Measurements from ENCODE around the gene CMTM2.

Gene CMTM2

GRCh38 chr16:66578651-66579531 is at the start of gene CMTM2:
CMTM2 (plus strand) TSS chr16:66579463; CDS start chr16:66579608, 145 bp downstream.
- no peak for TF ChIP-seq CTCF (IDR thresholded peaks at IDR 0.05; ENCODE audit: extremely low read depth, missing control alignments)
- DNase-seq (ENCODE audit: low spot score): no peak

- no peak for DNase-seq (ENCODE audit: low spot score)
Measured at GRCh38 chr16:66529475-66529874, 49.8 kb upstream of the CMTM2 start.

GRCh38 chr16:66534376-66534799 is 44.9 kb upstream of the CMTM2 start:
- TF ChIP-seq CTCF (IDR thresholded peaks at IDR 0.05; ENCODE audit: extremely low read depth, missing control alignments): no peak
- no peak for DNase-seq (ENCODE audit: low spot score)

More at GRCh38 chr16:66529475-66529874, 49.8 kb upstream of the CMTM2 start:
- TF ChIP-seq CTCF (IDR thresholded peaks at IDR 0.05; ENCODE audit: extremely low read depth, missing control alignments): no peak

GRCh38 chr16:66536525-66536924 is 42.7 kb upstream of the CMTM2 start:
- no peak for DNase-seq (ENCODE audit: low spot score)

GRCh38 chr16:66537236-66537635 is 42.0 kb upstream of the CMTM2 start:
- TF ChIP-seq CTCF (IDR thresholded peaks at IDR 0.05; ENCODE audit: extremely low read depth, missing control alignments): no peak
- no peak for DNase-seq (ENCODE audit: low spot score)

More at GRCh38 chr16:66536525-66536924, 42.7 kb upstream of the CMTM2 start:
- no peak for TF ChIP-seq CTCF (IDR thresholded peaks at IDR 0.05; ENCODE audit: extremely low read depth, missing control alignments)

- no peak for DNase-seq (ENCODE audit: low spot score)
- TF ChIP-seq CTCF (IDR thresholded peaks at IDR 0.05; ENCODE audit: extremely low read depth, missing control alignments): no peak
Measured at GRCh38 chr16:66538910-66539309, 40.4 kb upstream of the CMTM2 start.

- no peak for TF ChIP-seq CTCF (IDR thresholded peaks at IDR 0.05; ENCODE audit: extremely low read depth, missing control alignments)
- DNase-seq (ENCODE audit: low spot score): peak; percentile 50
Measured at GRCh38 chr16:66539623-66540469, 39.4 kb upstream of the CMTM2 start.

Measured in GM20000 (cell line).